Transverse colon (tissue), 4 donors: ENCODE measurements around the gene SETD4. TPM values are rescaled to one million over a fixed set of nuclear protein-coding genes. Genes with fewer than 3 reads are reported as not detected.

Experiments
- DNase-seq: peaks from one replicate; pipeline ENCODE4 v3.0.0-alpha.2; 2019
- H3K27ac ChIP-seq, 4 donors: fragments of 200-600 bp; sonication (generic); 2 replicates each; pipeline ENCODE4 v1.5.1; 2016 to 2018; ENCODE audit warnings: inconsistent platforms in 4 of 4
- H3K27me3 ChIP-seq: fragments of 200-600 bp; sonication (generic); 2 replicates; pipeline ENCODE4 v1.5.1; 2017; ENCODE audit warnings: inconsistent platforms
- H3K36me3 ChIP-seq, 4 donors: fragments of 200-600 bp; sonication (generic); 2 replicates each; pipeline ENCODE4 v1.5.1; 2017 to 2019; ENCODE audit warnings: inconsistent platforms in 4 of 4
- H3K4me1 ChIP-seq, 4 donors: fragments of 200-600 bp; sonication (generic); 2 replicates each; pipeline ENCODE4 v1.5.1; 2017 to 2020; ENCODE audit warnings: inconsistent platforms in 4 of 4
- H3K4me3 ChIP-seq, 4 donors: fragments of 200-600 bp; sonication (generic); 1 replicate in 1 of 4; 2 replicates in 3 of 4; pipeline versions ENCODE4 v1.5.1 to v1.6.1; 2017 to 2019; ENCODE audit warnings: inconsistent platforms in 4 of 4
- H3K9me3 ChIP-seq, 2 donors: fragments of 200-600 bp; sonication (generic); 2 replicates each; pipeline ENCODE4 v1.5.1; 2017 to 2019; ENCODE audit warnings: inconsistent platforms in 2 of 2
- CTCF ChIP-seq, 5 experiments: fragments of 200-600 bp in 3 of 5; fragments of 450-650 bp in 2 of 5; sonication (generic) in 3 of 5; IDR thresholded peaks; 1 replicate in 2 of 5; 2 replicates in 3 of 5; pipeline ENCODE4 v1.5.1; 2016 to 2017; ENCODE audit warnings: antibody characterized with exemption in 5 of 5, inconsistent platforms in 3 of 5, mild to moderate bottlenecking in 2 of 5, moderate library complexity in 1 of 5
- EP300 ChIP-seq: sonication (generic); formaldehyde crosslinking; IDR thresholded peaks from one replicate; pipeline ENCODE4 v1.6.1; 2017; ENCODE audit warnings: antibody characterized with exemption, low read depth
- POLR2A ChIP-seq: fragments of 450-650 bp; IDR thresholded peaks from one replicate; pipeline ENCODE4 v1.6.1; 2016; ENCODE audit warnings: antibody characterized with exemption, mild to moderate bottlenecking, moderate library complexity
- POLR2AphosphoS5 ChIP-seq, 3 donors: sonication (generic); formaldehyde crosslinking; IDR thresholded peaks; one replicate each; pipeline ENCODE4 v1.6.1; 2016; ENCODE audit warnings: antibody characterized with exemption in 3 of 3
- WGBS, 2 donors: methylation state at CpG; one replicate each; pipeline ENCODE4 v1.1.5; 2018; ENCODE audit warnings: low coverage in 1 of 2; 5-methylcytosine and 5-hydroxymethylcytosine counted together
- in situ Hi-C, 4 donors: fragments of 200-750 bp; cut with MboI; loops; one replicate each; pipeline versions ENCODE4 v1.15.0 to v1.15.1; 2017; ENCODE audit warnings: low sequenced_read_pairs in 3 of 4, low pct_ligation_motif_present in 1 of 4, low pct_unique_long_range_greater_than_20kb in 1 of 4
- intact Hi-C: fragments of 100-400 bp; cut with DNase I; formaldehyde crosslinking; loops from one replicate; pipeline ENCODE4 v1.15.1; 2023; ENCODE audit warnings: low total_unique reads
- total RNA-seq, 4 donors: library from RNA; depleted of rRNA; stranded (reverse); fragments of >200 nt; gene quantifications; one replicate each; pipeline ENCODE4 v1.1.0, GENCODE V29; 2016

Gene SETD4
- total RNA-seq, 4 donors from 2014 or later: 5.4 to 35.9 (median 29.4) TPM

GRCh38 chr21:36072453-36073162, 12.3 kb upstream of the SETD4 start:
- no peak overlapping the region for H3K27ac ChIP-seq
- no peaks in the 10 kb centered on the region for H3K27me3 ChIP-seq
- intact Hi-C loops: no loop called here
- in situ Hi-C loops: no loop called here
- WGBS, 2 donors: 97 to 98% methylated on average over 5 to 12 of the region's 12 CpGs
- H3K36me3 ChIP-seq: peaks cover 0 to 16% (median 0%) of the 10 kb centered on the region in 4 donors
- H3K9me3 ChIP-seq: no peaks in the 10 kb centered on the region
- peaks cover 12 to 71% (median 24%) of the 10 kb centered on the region in 4 donors for H3K4me1 ChIP-seq
- H3K4me3 ChIP-seq: no peak overlapping the region
- DNase-seq: no peak
- TF ChIP-seq EP300 (no peak), POLR2AphosphoS5 (IDR thresholded peaks at IDR 0.05) (no peak), CTCF (IDR thresholded peaks at IDR 0.05) (no peak), POLR2A (no peak)

- peaks cover 12 to 72% (median 24%) of the 10 kb centered on the region in 4 donors for H3K4me1 ChIP-seq
- intact Hi-C loops: no loop called here
- DNase-seq: no peak
These were observed 10.7 kb upstream of the SETD4 start for GRCh38 chr21:36070999-36071398.

GRCh38 chr21:36069713-36070583, 9.6 kb upstream of the SETD4 start, which contains the start of gene CBR1:
Gene CBR1, plus strand, starts transcription at chr21:36070024. Its CDS starts 92 bp downstream, at chr21:36070116.
- Histone ChIP-seq H3K4me1 (peaks cover 12 to 71% (median 25%) of the 10 kb centered on the region in 4 donors), H3K27me3 (no peaks in the 10 kb centered on the region), H3K27ac (peak within 1 kb of the TSS; percentile 75 to 92 (median 86)), H3K36me3 (peaks cover 0 to 16% (median 0%) of the 10 kb centered on the region in 4 donors), H3K4me3 (peak within 1 kb of the TSS; percentile 48 to 77 (median 66)), H3K9me3 (no peaks in the 10 kb centered on the region)
- in situ Hi-C loops (no loop called here), intact Hi-C loops (no loop called here)
- TF ChIP-seq POLR2AphosphoS5 (IDR thresholded peaks at IDR 0.05): peak; percentile 85 to 93 (median 90)
- TF ChIP-seq CTCF (IDR thresholded peaks at IDR 0.05): peak in 1 of 5 experiments; percentile 39
- TF ChIP-seq EP300: no peak
- TF ChIP-seq POLR2A: peak; percentile 79
- DNase-seq: peak; percentile 96
- WGBS, 2 donors: 0 to 7% methylated on average over 1 to 18 of the region's 71 CpGs

More at GRCh38 chr21:36070999-36071398, 10.7 kb upstream of the SETD4 start:
- Histone ChIP-seq H3K4me3 (peak overlapping the region in 1 of 4 donors; percentile 72), H3K9me3 (no peaks in the 10 kb centered on the region), H3K27ac (no peak overlapping the region), H3K36me3 (peaks cover 0 to 16% (median 0%) of the 10 kb centered on the region in 4 donors), H3K27me3 (no peaks in the 10 kb centered on the region)
- in situ Hi-C loops: no loop called here
- TF ChIP-seq POLR2AphosphoS5 (IDR thresholded peaks at IDR 0.05) (no peak), EP300 (no peak), POLR2A (no peak), CTCF (IDR thresholded peaks at IDR 0.05) (no peak)
- WGBS, 2 donors: 70 to 74% methylated on average over 5 to 7 of the region's 7 CpGs
